GM23248 (cell line): ENCODE results near the gene PRKCSH.

ENCODE experiments used
- EZH2 ChIP-seq: fragments of 200-600 bp; sonication (generic); IDR thresholded peaks from 2 replicates; pipeline ENCODE4 v1.6.1; 2018; ENCODE audit warnings: antibody characterized with exemption, mild to moderate bottlenecking; ENCODE audit not compliant: insufficient read depth, poor library complexity, severe bottlenecking
- EZH2phosphoT487 ChIP-seq: fragments of 200-600 bp; sonication (generic); IDR thresholded peaks from 2 replicates; pipeline ENCODE4 v1.6.1; 2018; ENCODE audit warnings: antibody characterized with exemption, moderate library complexity, mild to moderate bottlenecking, low read depth; ENCODE audit not compliant: insufficient read depth

DNA sequence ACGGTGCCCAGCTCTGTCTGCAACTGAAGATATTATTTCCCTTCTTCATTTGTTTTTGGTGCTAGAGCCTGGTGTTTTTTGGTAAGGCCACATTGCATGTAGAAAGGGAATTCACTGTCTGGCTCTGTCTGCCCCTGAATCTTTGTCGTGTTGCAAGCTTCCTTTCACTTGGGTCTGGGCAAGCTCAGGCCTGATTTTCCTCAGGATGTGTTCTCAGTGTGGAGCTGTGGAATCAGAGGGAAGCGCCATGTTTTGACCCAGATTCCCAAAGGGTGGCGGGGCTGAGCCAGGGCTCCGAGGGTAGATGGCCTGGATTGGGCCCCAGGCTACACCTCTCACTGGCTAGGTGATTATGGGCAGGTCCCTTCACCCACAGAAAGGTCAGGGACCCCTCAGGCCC is 8.6 kb downstream of the PRKCSH start:
- TF ChIP-seq EZH2phosphoT487: no peak
- no peak for TF ChIP-seq EZH2
